Heart right ventricle (tissue), 16 donors: ENCODE data around the gene ARSI. TPM values are rescaled to one million over a fixed set of nuclear protein-coding genes. Genes with fewer than 3 reads are reported as not detected.

Source experiments
- ATAC-seq, 8 donors: fragments of 200-7000 bp; cut with Tn5 transposase; one replicate each; pipeline ENCODE4 v1.9.1; 2020; ENCODE audit warnings: mild to moderate bottlenecking in 8 of 8, moderate library complexity in 8 of 8, moderate number of reproducible peaks in 1 of 8
- DNase-seq, 2 donors: peaks; one replicate each; pipeline ENCODE4 v3.0.0-alpha.2; 2020
- H3K27ac ChIP-seq, 10 donors: fragments of 200-600 bp; sonication (generic) in 2 of 10; one replicate each; pipeline versions ENCODE4 v1.5.0 to v1.8.0; 2020 to 2022; ENCODE audit warnings: mild to moderate bottlenecking in 3 of 10
- H3K27me3 ChIP-seq, 7 donors: fragments of 200-600 bp; one replicate each; pipeline ENCODE4 v1.8.0; 2021 to 2022; ENCODE audit warnings: mild to moderate bottlenecking in 2 of 7
- H3K36me3 ChIP-seq, 9 donors: fragments of 200-600 bp; sonication (generic) in 1 of 9; one replicate each; pipeline versions ENCODE4 v1.5.0 to v1.8.0; 2020 to 2022; ENCODE audit warnings: mild to moderate bottlenecking in 2 of 9
- H3K4me1 ChIP-seq, 9 donors: fragments of 200-600 bp; sonication (generic) in 1 of 9; one replicate each; pipeline versions ENCODE4 v1.5.0 to v1.8.0; 2020 to 2022; ENCODE audit warnings: mild to moderate bottlenecking in 4 of 9
- H3K4me3 ChIP-seq, 10 donors: fragments of 200-600 bp; sonication (generic) in 2 of 10; one replicate each; pipeline versions ENCODE4 v1.5.0 to v1.8.0; 2020 to 2022; ENCODE audit warnings: mild to moderate bottlenecking in 7 of 10, moderate library complexity in 2 of 10
- H3K9me3 ChIP-seq, 11 donors: fragments of 200-600 bp in 10 of 11; sonication (generic) in 2 of 11; one replicate each; pipeline versions ENCODE4 v1.5.0 to v1.8.0; 2013 to 2022; ENCODE audit warnings: mild to moderate bottlenecking in 2 of 11, control low read depth in 1 of 11, moderate library complexity in 1 of 11
- CTCF ChIP-seq, 9 donors: fragments of 200-600 bp; sonication (generic) in 2 of 9; IDR thresholded peaks; one replicate each; pipeline versions ENCODE4 v1.5.0 to v1.8.0; 2021 to 2022; ENCODE audit warnings: antibody characterized with exemption in 9 of 9, mild to moderate bottlenecking in 5 of 9, moderate library complexity in 1 of 9
- WGBS, 2 donors: extraction: QIAGEN DNeasy Blood & Tissue Kit; methylation state at CpG; one replicate each; pipeline ENCODE4 v1.1.7; 2013; ENCODE audit warnings: inconsistent platforms in 1 of 2; 5-methylcytosine and 5-hydroxymethylcytosine counted together
- intact Hi-C, 10 donors: fragments of 100-400 bp; cut with DNase I; formaldehyde crosslinking; loops; one replicate each; pipeline versions ENCODE4 v1.11.1 to v1.14.2; 2022
- polyA plus RNA-seq, 2 donors: library from polyadenylated mRNA; stranded (reverse); fragments of 200-250 nt; gene quantifications; one replicate each; pipeline ENCODE4 v1.2.3, GENCODE V29; 2013
- total RNA-seq, 10 donors: library from RNA; stranded (reverse); fragmentation: NEBNext Ultra II Directional in 3 of 10; extraction: Animal tissue kit (Norgen Biotek cat#: 25700) in 3 of 10; gene quantifications; one replicate each; pipeline versions ENCODE4 v1.2.1 to v1.2.4, GENCODE V29; 2021 to 2023
- donor health status: Arrhythmogenic right ventricular cardiomyopathy.
- donor health status: ischemic (EF 13 %, LVEDD 7.1; RV severe dilation, severe dysfunction).
- donor health status: healthy with polysubstance abuse.
- donor health status: DM: no; HTN: yes; CAD: no.
- donor health status: DM: no; HTN: no; CAD: no.
- donor health status: ischemic (EF 25% LVEDD 6.9; RV normal size, moderate dysfunction).
- donor health status: ischemic (EF 25% LVEDD 5.7; RV mildly dilated, moderate dysfunction).
- donor health status: healthy.
- donor health status: DM: yes; HTN: yes; CAD: no.
- donor health status: Ischemic cardiomyopathy.
- donor health status: ischemic (EF 35%, LVEDD 5.7; RV mildly dilated, moderate dysfunction).
- donor health status: nonischemic (EF 11% LVEDD 7.7; RV severe dilation, severe dysfunction).
- donor health status: DM: yes; HTN: yes; CAD: no.
- donor health status: PGD.
- donor health status: ischemic (EF 29% LVEDD 5.4; RV normal size, mild dysfunction).
- donor health status: nonischemic (EF 23%, LVEDD 6.1; RV moderate dilation, normal function).

The ARSI gene
- total and polyA plus RNA-seq, 12 donors = 0.11 to 0.65 (median 0.32) TPM; not detected in 2

DNA sequence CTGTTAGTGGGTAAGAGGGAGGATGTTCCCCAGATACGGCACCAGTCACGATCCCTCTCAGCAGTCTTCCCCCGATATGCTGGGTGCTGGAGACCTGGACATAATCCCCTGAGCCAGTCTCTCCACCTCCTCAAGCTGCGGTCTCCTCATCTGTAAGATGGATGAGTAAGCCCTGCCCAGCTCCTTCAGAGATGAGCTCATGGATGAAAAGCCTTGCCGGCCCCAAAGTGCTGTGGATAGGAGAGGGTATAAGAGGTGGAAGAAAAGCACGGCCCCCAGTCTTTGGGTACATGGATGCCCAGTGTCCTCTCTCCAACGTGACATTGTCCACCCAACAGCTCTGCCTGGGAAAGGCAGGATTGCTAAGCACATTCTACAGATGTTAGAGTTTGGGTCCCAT, 17.6 kb downstream of the ARSI start:
- H3K4me3 ChIP-seq = no peak overlapping the region
- no peaks in the 10 kb centered on the region for H3K4me1 ChIP-seq
- no peaks in the 10 kb centered on the region for H3K36me3 ChIP-seq
- H3K27ac ChIP-seq = no peak overlapping the region
- TF ChIP-seq CTCF (IDR thresholded peaks at IDR 0.05) = no peak
- peaks cover 0 to 14% (median 3%) of the 10 kb centered on the region in 7 donors for H3K27me3 ChIP-seq
- no peak for DNase-seq
- no peak for ATAC-seq
- 95 to 98% methylated on average over 7 of the region's 7 CpGs for WGBS, 2 donors
- H3K9me3 ChIP-seq = no peaks in the 10 kb centered on the region
- intact Hi-C loops = no loop called here

DNA sequence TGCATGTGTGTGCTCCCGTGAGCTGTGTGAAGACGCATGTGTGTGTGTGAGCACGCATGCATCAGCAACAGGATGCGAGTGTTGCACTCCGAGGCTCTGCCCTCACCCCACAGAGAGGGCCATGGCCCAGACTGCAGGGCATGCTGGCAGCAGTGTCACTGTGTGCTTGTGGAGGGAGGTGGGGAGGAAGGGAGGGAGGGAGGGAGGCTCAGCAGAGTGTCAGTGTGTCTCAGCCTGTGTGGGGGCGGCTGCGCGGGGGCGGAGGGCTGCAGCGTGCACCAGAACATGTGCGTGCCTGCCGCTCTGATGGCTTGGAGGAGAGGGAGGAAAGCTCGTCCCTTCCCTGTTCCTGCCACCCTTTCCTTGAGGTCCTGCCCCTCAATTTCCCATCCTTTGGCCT, 18.4 kb downstream of the ARSI start:
- no peak overlapping the region for H3K4me3 ChIP-seq
- peaks cover 0 to 14% (median 0%) of the 10 kb centered on the region in 7 donors for H3K27me3 ChIP-seq
- DNase-seq (no peak), ATAC-seq (no peak)
- intact Hi-C loops = no loop called here
- TF ChIP-seq CTCF (IDR thresholded peaks at IDR 0.05) = no peak
- no peak overlapping the region for H3K27ac ChIP-seq
- WGBS, 2 donors = 66 to 71% methylated on average over 10 to 13 of the region's 13 CpGs
- H3K9me3 ChIP-seq = no peaks in the 10 kb centered on the region
- no peaks in the 10 kb centered on the region for H3K4me1 ChIP-seq
- no peaks in the 10 kb centered on the region for H3K36me3 ChIP-seq

GRCh38 chr5:150283904-150284303, 18.8 kb downstream of the ARSI start:
- H3K27ac ChIP-seq = no peak overlapping the region
- peaks cover 0 to 11% (median 0%) of the 10 kb centered on the region in 7 donors for H3K27me3 ChIP-seq
- no peak for TF ChIP-seq CTCF (IDR thresholded peaks at IDR 0.05)
- DNase-seq = no peak
- 70 to 85% methylated on average over 3 of the region's 3 CpGs for WGBS, 2 donors
- H3K36me3 ChIP-seq = no peaks in the 10 kb centered on the region
- H3K9me3 ChIP-seq = no peaks in the 10 kb centered on the region
- intact Hi-C loops = no loop called here
- no peak for ATAC-seq
- no peak overlapping the region for H3K4me3 ChIP-seq
- no peaks in the 10 kb centered on the region for H3K4me1 ChIP-seq

DNA sequence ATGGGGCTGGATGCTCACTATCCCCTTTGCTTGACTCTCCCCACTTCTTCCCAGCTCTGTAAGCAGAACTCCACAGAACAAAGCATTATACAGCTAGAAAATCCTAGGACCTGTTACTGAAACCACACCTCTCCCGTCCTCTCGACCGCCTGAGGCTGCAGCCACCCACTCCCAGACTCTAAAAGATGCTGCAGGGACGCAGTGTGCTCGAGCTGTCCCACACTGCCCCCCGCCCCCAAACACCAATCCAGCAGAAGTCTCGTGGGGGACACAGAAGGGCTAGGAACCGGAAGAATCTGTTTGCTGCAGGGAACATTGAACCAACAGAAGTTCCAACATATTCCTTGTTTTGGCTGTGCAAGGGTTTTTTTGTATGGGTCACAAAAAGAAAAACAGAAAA, 20.7 kb downstream of the ARSI start:
- H3K27ac ChIP-seq = no peak overlapping the region
- peaks cover 0 to 10% (median 0%) of the 10 kb centered on the region in 7 donors for H3K27me3 ChIP-seq
- H3K4me1 ChIP-seq = no peaks in the 10 kb centered on the region
- TF ChIP-seq CTCF (IDR thresholded peaks at IDR 0.05) = no peak
- no peak overlapping the region for H3K4me3 ChIP-seq
- intact Hi-C loops = no loop called here
- DNase-seq = no peak
- ATAC-seq = no peak
- no peaks in the 10 kb centered on the region for H3K36me3 ChIP-seq
- WGBS, 2 donors = 66 to 70% methylated on average over 8 of the region's 8 CpGs
- H3K9me3 ChIP-seq = no peaks in the 10 kb centered on the region
